ENCODE results near the gene RIT2. TPM values are rescaled to one million over a fixed set of nuclear protein-coding genes. Genes with fewer than 3 reads are reported as not detected.

RIT2 gene
- polyA plus RNA-seq, 1 of the 3 experiments (the other 2 are of a cell fraction): not detected

- no peak overlapping the region for H2AFZ ChIP-seq (ENCODE audit: low read depth)
- H3K9me3 ChIP-seq: no peaks in the 10 kb centered on the region
- 25% methylated on average over 2 of the region's 2 CpGs for WGBS (ENCODE audit: low lambda C conversion rate)
- TF ChIP-seq USF2 (IDR thresholded peaks at IDR 0.05; ENCODE audit: borderline replicate concordance, low read depth, low read length) (no peak), MAX (IDR thresholded peaks at IDR 0.05; ENCODE audit: low read depth) (no peak), GATA2 (CRISPR knock-in tag; IDR thresholded peaks at IDR 0.05) (no peak)
- no peak for DNase-seq
- no peaks in the 10 kb centered on the region for H3F3A ChIP-seq (replicated peaks; ENCODE audit: insufficient read depth)
- H3K79me2 ChIP-seq (ENCODE audit: insufficient read depth): no peaks in the 10 kb centered on the region
- no peak overlapping the region for H3K4me3 ChIP-seq (ENCODE audit: low read depth in 2 of 2, low read length in 1 of 2)
- no peak overlapping the region for H3K4me2 ChIP-seq
- no peaks in the 10 kb centered on the region for H3K27me3 ChIP-seq (ENCODE audit: insufficient read depth)
- H3K9me2 ChIP-seq: no peaks in the 10 kb centered on the region
- ChIA-PET CTCF (interaction anchor here (0.6 kb wide), 1 partner anchor 623 kb away, joined by 3 read pairs; no protein-coding TSS in a partner anchor), POLR2A (no interaction called here)
- no peaks in the 10 kb centered on the region for H4K20me1 ChIP-seq (ENCODE audit: insufficient read depth)
- H3K9ac ChIP-seq: no peak overlapping the region
- H3K27ac ChIP-seq (ENCODE audit: low read depth in 2 of 2, low read length in 1 of 2): no peak overlapping the region
- no peaks in the 10 kb centered on the region for H3K36me3 ChIP-seq (replicated peaks in 1 of 2; ENCODE audit: control insufficient read depth in 1 of 2, insufficient read depth in 2 of 2, low read length in 1 of 2)
- no peaks in the 10 kb centered on the region; a peak in 1 of 4 replicates for H3K4me1 ChIP-seq (ENCODE audit: control insufficient read depth in 1 of 2, insufficient read depth in 2 of 2, low read depth in 1 of 2, low read length in 1 of 2)
Measured at GRCh38 chr18:42758852-42759251, 356.6 kb downstream of the RIT2 start.

GRCh38 chr18:42756214-42756613 lies 359.3 kb downstream of the RIT2 start:
- DNase-seq: no peak
- Histone ChIP-seq H4K20me1 (ENCODE audit: insufficient read depth) (no peaks in the 10 kb centered on the region), H3K79me2 (ENCODE audit: insufficient read depth) (no peaks in the 10 kb centered on the region), H3K9me3 (no peaks in the 10 kb centered on the region), H3K4me2 (no peak overlapping the region), H2AFZ (ENCODE audit: low read depth) (no peak overlapping the region), H3K4me3 (ENCODE audit: low read depth in 2 of 2, low read length in 1 of 2) (no peak overlapping the region), H3K27ac (ENCODE audit: low read depth in 2 of 2, low read length in 1 of 2) (no peak overlapping the region), H3K27me3 (ENCODE audit: insufficient read depth) (no peaks in the 10 kb centered on the region), H3K9ac (no peak overlapping the region), H3K36me3 (replicated peaks in 1 of 2; ENCODE audit: control insufficient read depth in 1 of 2, insufficient read depth in 2 of 2, low read length in 1 of 2) (no peaks in the 10 kb centered on the region), H3F3A (replicated peaks; ENCODE audit: insufficient read depth) (no peaks in the 10 kb centered on the region), H3K9me2 (no peaks in the 10 kb centered on the region), H3K4me1 (ENCODE audit: control insufficient read depth in 1 of 2, insufficient read depth in 2 of 2, low read depth in 1 of 2, low read length in 1 of 2) (no peaks in the 10 kb centered on the region; a peak in 1 of 4 replicates)
- ChIA-PET CTCF (no interaction called here), POLR2A (no interaction called here)
- 47% methylated on average over 3 of the region's 3 CpGs for WGBS (ENCODE audit: low lambda C conversion rate)
- TF ChIP-seq SIN3A (IDR thresholded peaks at IDR 0.05; ENCODE audit: borderline replicate concordance, low read depth, low read length): no peak
- no peak for TF ChIP-seq RCOR1 (IDR thresholded peaks at IDR 0.05; ENCODE audit: low read length)
- no peak for TF ChIP-seq EZH2phosphoT487 (IDR thresholded peaks at IDR 0.05; ENCODE audit: borderline replicate concordance, low read depth)
- no peak for TF ChIP-seq FOXM1 (IDR thresholded peaks at IDR 0.05; ENCODE audit: low read depth)
- TF ChIP-seq SMC3 (IDR thresholded peaks at IDR 0.05; ENCODE audit: low read depth, low read length): no peak
- no peak for TF ChIP-seq JUND (IDR thresholded peaks at IDR 0.05)
- TF ChIP-seq MXI1 (IDR thresholded peaks at IDR 0.05; ENCODE audit: low read depth, low read length): no peak

GRCh38 chr18:42752916-42753315 lies 362.6 kb downstream of the RIT2 start:
- Histone ChIP-seq H3K4me2 (no peak overlapping the region), H3K36me3 (replicated peaks in 1 of 2; ENCODE audit: control insufficient read depth in 1 of 2, insufficient read depth in 2 of 2, low read length in 1 of 2) (no peaks in the 10 kb centered on the region), H3K9ac (no peak overlapping the region), H4K20me1 (ENCODE audit: insufficient read depth) (no peaks in the 10 kb centered on the region), H3K9me2 (no peaks in the 10 kb centered on the region), H3K9me3 (no peaks in the 10 kb centered on the region), H3K27ac (ENCODE audit: low read depth in 2 of 2, low read length in 1 of 2) (no peak overlapping the region), H3K4me3 (ENCODE audit: low read depth in 2 of 2, low read length in 1 of 2) (no peak overlapping the region), H3K27me3 (ENCODE audit: insufficient read depth) (no peaks in the 10 kb centered on the region), H2AFZ (ENCODE audit: low read depth) (no peak overlapping the region), H3F3A (replicated peaks; ENCODE audit: insufficient read depth) (no peaks in the 10 kb centered on the region), H3K4me1 (ENCODE audit: control insufficient read depth in 1 of 2, insufficient read depth in 2 of 2, low read depth in 1 of 2, low read length in 1 of 2) (no peaks in the 10 kb centered on the region), H3K79me2 (ENCODE audit: insufficient read depth) (no peaks in the 10 kb centered on the region)
- DNase-seq: no peak
- CTCF ChIA-PET: interaction anchor here (0.9 to 1.3 kb wide), 2 partner anchors 8 to 518 kb away, joined by 3 to 4 read pairs; no protein-coding TSS in a partner anchor
- POLR2A ChIA-PET: no interaction called here
- WGBS (ENCODE audit: low lambda C conversion rate): 58% methylated on average over 4 of the region's 4 CpGs
- TF ChIP-seq GABPA (IDR thresholded peaks at IDR 0.05; ENCODE audit: low read depth) (no peak), EP300 (IDR thresholded peaks at IDR 0.05; ENCODE audit: borderline replicate concordance in 1 of 2, low read depth in 1 of 2, low read length in 1 of 2) (no peak), IRF3 (IDR thresholded peaks at IDR 0.05; ENCODE audit: low read depth, low read length) (no peak), TCF12 (IDR thresholded peaks at IDR 0.05) (no peak), JUND (IDR thresholded peaks at IDR 0.05) (no peak), MAX (IDR thresholded peaks at IDR 0.05; ENCODE audit: low read depth) (no peak), ZBTB33 (IDR thresholded peaks at IDR 0.05; ENCODE audit: borderline replicate concordance, low read depth) (no peak), NRF1 (IDR thresholded peaks at IDR 0.05; ENCODE audit: low read depth, low read length) (no peak), RAD21 (IDR thresholded peaks at IDR 0.05; ENCODE audit: low read length) (no peak), RFX5 (IDR thresholded peaks at IDR 0.05; ENCODE audit: low read length) (no peak), TAF1 (IDR thresholded peaks at IDR 0.05; ENCODE audit: borderline replicate concordance, low read depth, low read length) (no peak), SMC3 (IDR thresholded peaks at IDR 0.05; ENCODE audit: low read depth, low read length) (no peak), MXI1 (IDR thresholded peaks at IDR 0.05; ENCODE audit: low read depth, low read length) (no peak)
